AG04449 (cell line): ENCODE results near the gene CTU2.

ENCODE experiments used
- CTCF ChIA-PET: fragments of 350-600 bp; formaldehyde crosslinking; extraction: SDS; loops from one replicate; lab custom pipeline; 2021; ENCODE audit warnings: antibody characterized with exemption; lab: Yijun Ruan, JAX
- POLR2A ChIA-PET: fragments of 400-600, 350-600 bp; formaldehyde crosslinking; extraction: SDS; loops from one replicate; lab custom pipeline; 2020; ENCODE audit warnings: antibody characterized with exemption, inconsistent platforms; lab: Yijun Ruan, JAX
- DNase-seq: peaks from one replicate; pipeline ENCODE4 v3.0.0-alpha.2; 2010; ENCODE audit warnings: low read depth, low spot score
- H3K4me3 ChIP-seq: 2 replicates; pipeline ENCODE4 v1.5.1; 2011; ENCODE audit warnings: low read depth, mild to moderate bottlenecking, control low read depth, low read length
- TF ChIP-seq, protein P1 (sequence below): IDR thresholded peaks from one replicate; pipeline ENCODE4 v1.5.1; 2011; ENCODE audit warnings: mild to moderate bottlenecking, moderate library complexity, low read length, control low read depth, inconsistent platforms; ENCODE audit not compliant: insufficient read depth; ENCODE audit errors: missing control alignments

Gene CTU2

DNA sequence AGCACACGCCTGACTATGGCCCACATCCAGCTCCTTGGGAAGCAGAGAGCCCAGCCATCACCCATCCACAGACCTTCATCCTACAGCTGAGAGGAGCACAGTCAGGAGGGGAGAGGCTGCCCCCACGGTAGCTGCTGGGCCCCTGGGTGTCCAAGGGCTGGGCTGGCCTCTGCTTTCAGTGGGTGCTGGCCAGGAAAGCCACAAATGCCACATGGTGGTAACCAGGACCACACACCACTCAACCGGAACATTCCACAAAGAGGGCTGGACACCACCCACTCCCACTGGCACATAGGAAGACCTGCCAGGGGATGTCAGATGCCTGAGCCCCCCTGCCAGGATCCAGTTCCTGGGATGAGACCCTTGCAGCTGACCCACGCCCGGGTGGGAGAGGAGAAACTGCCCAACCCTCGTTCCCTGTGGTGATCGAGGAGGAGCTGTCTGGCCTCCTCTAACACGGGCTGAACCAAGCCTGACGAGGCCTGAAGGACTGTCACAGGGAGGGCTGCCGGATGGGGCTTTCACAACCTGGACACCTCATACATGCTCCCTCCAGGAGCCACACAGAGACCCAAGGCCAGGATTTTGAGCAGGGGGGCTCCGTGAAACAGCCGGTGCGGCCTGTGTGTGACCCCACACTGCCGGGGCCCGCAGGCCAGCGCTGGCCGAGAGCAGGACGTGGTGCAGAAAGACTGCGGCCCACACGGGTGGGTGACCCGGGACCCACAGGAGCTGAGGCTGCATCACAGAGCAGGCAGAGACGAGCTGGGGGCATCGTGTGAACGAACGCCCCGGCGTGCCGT is 48.0 kb downstream of the CTU2 start:
- no peak for DNase-seq
- no peak overlapping the region for H3K4me3 ChIP-seq
- TF ChIP-seq, protein P1, sequence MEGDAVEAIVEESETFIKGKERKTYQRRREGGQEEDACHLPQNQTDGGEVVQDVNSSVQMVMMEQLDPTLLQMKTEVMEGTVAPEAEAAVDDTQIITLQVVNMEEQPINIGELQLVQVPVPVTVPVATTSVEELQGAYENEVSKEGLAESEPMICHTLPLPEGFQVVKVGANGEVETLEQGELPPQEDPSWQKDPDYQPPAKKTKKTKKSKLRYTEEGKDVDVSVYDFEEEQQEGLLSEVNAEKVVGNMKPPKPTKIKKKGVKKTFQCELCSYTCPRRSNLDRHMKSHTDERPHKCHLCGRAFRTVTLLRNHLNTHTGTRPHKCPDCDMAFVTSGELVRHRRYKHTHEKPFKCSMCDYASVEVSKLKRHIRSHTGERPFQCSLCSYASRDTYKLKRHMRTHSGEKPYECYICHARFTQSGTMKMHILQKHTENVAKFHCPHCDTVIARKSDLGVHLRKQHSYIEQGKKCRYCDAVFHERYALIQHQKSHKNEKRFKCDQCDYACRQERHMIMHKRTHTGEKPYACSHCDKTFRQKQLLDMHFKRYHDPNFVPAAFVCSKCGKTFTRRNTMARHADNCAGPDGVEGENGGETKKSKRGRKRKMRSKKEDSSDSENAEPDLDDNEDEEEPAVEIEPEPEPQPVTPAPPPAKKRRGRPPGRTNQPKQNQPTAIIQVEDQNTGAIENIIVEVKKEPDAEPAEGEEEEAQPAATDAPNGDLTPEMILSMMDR, result no peak
- CTCF ChIA-PET, result interaction anchor here (1.5 to 25.7 kb wide), 4 partner anchors 8 to 28 kb away, joined by 3 to 544 read pairs (median 278); no protein-coding TSS in a partner anchor
- POLR2A ChIA-PET, result interaction anchor here (0.6 to 2.7 kb wide), 7 partner anchors 8 to 975 kb away, joined by 3 to 13 read pairs (median 4); partner anchors contain the start of gene PIEZO1

DNA sequence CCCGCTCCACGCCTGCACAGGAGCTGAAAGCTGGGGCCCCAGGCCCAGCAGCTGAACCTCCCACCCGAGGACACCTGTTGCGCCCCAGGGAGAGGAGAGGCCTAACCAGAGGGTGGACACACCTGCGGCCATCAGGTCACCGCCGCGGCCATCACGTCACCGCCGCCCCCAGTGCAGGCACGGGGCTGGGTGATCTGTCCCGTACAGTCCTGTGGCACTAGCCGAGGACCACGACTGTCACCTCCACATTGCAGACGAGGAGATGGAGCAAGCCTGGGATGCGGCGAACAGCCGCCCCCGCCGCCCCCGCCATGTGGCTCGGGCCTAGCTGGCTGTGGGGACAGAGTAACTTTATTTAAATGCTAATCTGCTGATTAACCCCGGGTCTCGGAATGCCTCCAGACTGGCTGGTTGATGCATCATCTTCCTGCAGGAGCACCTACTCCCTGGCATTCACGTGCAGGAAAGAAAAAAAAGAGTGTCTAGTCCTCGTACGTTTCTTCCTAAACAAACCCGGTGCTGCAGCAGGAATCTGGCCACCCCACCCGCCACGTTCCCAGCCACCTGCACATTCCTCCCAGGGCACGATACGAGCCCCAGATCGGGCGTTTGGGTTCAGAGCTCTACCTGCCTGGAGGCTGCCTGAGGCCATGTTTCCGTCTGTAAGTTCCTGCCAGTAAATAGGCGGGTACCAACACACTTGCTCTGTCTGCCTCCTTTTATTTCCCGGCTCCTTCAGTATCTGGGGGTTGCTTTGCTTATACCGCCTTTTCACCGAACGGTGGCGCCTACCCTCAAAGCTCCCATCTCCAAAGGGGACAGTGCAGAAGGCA is 48.8 kb downstream of the CTU2 start:
- TF ChIP-seq, protein P1, result peak; percentile 42
- POLR2A ChIA-PET, result interaction anchor here (0.6 to 2.7 kb wide), 7 partner anchors 7 to 976 kb away, joined by 3 to 13 read pairs (median 4); partner anchors contain the start of gene PIEZO1
- peak; percentile 54 for DNase-seq
- CTCF ChIA-PET, result interaction anchor here (1.5 to 25.7 kb wide), 5 partner anchors 7 to 44 kb away, joined by 3 to 544 read pairs (median 11); no protein-coding TSS in a partner anchor
- H3K4me3 ChIP-seq, result no peak overlapping the region

DNA sequence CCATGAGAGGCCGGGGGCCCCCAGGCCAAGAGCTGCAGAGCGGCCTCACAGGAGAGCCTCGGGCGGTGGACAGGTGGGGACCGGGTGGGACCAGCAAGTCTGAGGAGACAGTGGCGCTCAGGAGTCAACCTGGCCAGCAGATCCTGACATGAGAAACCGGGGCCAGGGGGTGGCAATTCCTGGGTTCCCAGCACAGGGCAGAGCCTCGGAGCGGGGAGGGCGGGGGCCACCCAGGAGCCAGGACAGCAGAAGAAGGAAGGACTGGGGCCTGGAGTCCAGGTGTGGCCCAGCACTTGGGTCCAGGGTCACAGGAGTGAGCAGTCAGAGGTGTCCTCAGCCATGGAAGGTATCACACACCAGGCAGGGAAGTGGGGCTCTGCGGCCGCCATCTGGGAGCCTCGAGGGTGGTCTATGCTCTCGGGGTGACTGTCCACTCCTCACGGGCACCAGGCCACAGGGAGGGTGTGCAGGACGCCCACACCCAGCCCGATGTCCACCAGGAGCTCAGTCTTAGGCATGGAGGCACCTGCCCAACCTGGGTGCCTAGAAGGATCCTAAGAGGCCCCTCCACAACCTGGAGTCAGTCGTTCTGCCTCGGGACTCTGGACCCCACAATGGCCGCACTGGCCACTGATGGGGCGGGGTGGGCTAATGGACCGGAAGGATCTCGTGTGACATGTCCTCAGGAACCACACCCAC is 49.6 kb downstream of the CTU2 start:
- TF ChIP-seq, protein P1, result no peak
- no peak overlapping the region for H3K4me3 ChIP-seq
- ChIA-PET POLR2A (interaction anchor here (2.7 kb wide), 1 partner anchor 29 kb away, joined by 13 read pairs; the partner anchor contains the start of gene PIEZO1), CTCF (interaction anchor here (0.6 to 25.7 kb wide), 6 partner anchors 6 to 43 kb away, joined by 3 to 544 read pairs (median 7); no protein-coding TSS in a partner anchor)
- DNase-seq, result no peak

DNA sequence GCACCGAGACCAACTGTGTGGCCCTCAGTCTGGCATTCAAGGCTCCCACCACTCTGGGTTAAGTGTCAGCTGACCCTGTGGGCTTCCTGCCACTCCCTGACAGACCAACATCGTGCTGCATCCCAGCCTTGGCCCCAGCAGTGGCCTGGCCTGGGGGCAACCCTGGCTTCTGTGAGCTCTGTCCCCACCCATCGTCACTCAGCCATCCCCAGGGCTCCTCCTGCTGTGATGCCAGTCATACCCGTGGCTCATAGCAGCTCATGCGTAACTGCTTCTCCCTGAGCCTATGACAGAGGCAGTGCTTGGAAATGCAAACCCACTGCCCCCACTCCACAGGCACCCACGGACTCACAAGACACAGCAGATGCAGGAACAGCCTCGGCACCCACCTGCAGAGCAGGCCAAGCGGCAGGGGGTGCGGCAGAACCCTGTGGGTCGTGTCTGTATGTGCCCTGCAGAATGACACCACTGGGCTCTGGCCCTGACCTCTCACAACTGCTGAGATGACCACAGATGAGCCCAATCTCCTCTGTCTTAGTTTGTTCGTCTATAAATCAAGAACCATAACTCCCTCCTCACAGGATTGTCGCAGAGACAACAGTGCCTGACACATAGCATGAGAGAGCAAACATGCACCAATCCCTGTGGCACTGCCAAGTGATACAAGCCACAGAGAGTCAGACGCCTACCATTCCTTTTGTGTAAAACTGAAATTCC is 52.1 kb downstream of the CTU2 start:
- TF ChIP-seq, protein P1, result no peak
- ChIA-PET POLR2A (interaction anchor here (0.7 to 1.1 kb wide), 2 partner anchors 14 kb away, joined by 3 read pairs; no protein-coding TSS in a partner anchor), CTCF (interaction anchor here (1.2 to 25.7 kb wide), 3 partner anchors 14 to 22 kb away, joined by 3 to 544 read pairs (median 5); no protein-coding TSS in a partner anchor)
- no peak for DNase-seq
- no peak overlapping the region for H3K4me3 ChIP-seq

DNA sequence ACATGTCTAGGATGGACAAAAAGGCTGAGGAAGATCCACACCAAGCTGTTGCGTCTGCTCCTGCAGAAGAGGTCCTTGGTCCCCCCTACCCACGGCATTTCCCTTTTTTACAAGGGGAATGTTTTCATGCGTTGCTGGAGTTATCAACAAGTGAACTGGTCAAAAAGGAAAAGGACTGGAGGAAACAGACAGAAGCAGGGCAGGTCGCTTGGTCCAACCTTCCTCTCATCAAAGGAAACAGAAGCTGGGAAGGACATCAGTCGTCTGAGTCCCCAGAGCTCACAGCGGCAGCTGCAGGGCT is 52.6 kb downstream of the CTU2 start:
- no peak overlapping the region for H3K4me3 ChIP-seq
- DNase-seq, result no peak
- ChIA-PET CTCF (interaction anchor here (2.0 to 25.7 kb wide), 2 partner anchors 14 kb away, joined by 5 to 544 read pairs; no protein-coding TSS in a partner anchor), POLR2A (interaction anchor here (0.7 kb wide), 1 partner anchor 14 kb away, joined by 3 read pairs; no protein-coding TSS in a partner anchor)
- TF ChIP-seq, protein P1, result no peak
